ENCODE measurements around the gene TYSND1.

TYSND1 gene

DNA sequence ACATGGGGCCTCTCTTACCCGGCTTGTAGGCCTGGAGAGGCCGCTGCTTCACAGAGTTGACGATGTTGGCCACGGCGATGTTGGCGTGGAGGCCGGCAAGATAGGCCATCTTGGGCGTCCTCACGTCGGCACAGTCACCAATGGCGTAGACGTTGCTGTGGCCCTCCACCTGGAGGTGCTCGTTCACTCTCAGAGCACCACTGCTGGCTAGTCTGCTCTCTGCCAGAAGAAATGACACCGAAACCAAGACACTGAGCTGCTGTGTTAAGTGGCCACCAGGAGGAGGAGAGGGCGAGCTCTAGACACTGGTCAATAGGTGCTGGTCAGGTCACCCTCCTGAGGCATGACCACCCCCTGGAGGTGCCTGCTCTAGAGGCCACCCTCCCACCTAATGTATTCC, 31.6 kb downstream of the TYSND1 start:
- Histone ChIP-seq H3K9me3 (ENCODE audit: insufficient read depth, low read length) (no peaks in the 10 kb centered on the region), H2AFZ (ENCODE audit: low read depth, low read length, severe bottlenecking) (no peak overlapping the region), H4K20me1 (ENCODE audit: low read depth, low read length) (no peaks in the 10 kb centered on the region), H3K27me3 (ENCODE audit: low read length) (no peaks in the 10 kb centered on the region), H3K9me2 (replicated peaks; ENCODE audit: insufficient read depth, low read length) (no peaks in the 10 kb centered on the region), H3K36me3 (ENCODE audit: low read length) (no peaks in the 10 kb centered on the region), H3F3A (ENCODE audit: insufficient read depth) (no peaks in the 10 kb centered on the region), H3K27ac (ENCODE audit: low read depth, low read length) (no peak overlapping the region), H3K4me2 (ENCODE audit: low read depth, low read length, poor library complexity, severe bottlenecking) (no peak overlapping the region), H3K9ac (ENCODE audit: low read length) (no peak overlapping the region), H3K4me3 (ENCODE audit: insufficient read depth, low read length, poor library complexity, severe bottlenecking) (no peak overlapping the region), H3K79me2 (ENCODE audit: insufficient read depth, low read length) (no peaks in the 10 kb centered on the region)
- no peak for TF ChIP-seq EZH2phosphoT487 (conservative IDR thresholded peaks at IDR 0.05; ENCODE audit: low read length)
- TF ChIP-seq, protein P1, sequence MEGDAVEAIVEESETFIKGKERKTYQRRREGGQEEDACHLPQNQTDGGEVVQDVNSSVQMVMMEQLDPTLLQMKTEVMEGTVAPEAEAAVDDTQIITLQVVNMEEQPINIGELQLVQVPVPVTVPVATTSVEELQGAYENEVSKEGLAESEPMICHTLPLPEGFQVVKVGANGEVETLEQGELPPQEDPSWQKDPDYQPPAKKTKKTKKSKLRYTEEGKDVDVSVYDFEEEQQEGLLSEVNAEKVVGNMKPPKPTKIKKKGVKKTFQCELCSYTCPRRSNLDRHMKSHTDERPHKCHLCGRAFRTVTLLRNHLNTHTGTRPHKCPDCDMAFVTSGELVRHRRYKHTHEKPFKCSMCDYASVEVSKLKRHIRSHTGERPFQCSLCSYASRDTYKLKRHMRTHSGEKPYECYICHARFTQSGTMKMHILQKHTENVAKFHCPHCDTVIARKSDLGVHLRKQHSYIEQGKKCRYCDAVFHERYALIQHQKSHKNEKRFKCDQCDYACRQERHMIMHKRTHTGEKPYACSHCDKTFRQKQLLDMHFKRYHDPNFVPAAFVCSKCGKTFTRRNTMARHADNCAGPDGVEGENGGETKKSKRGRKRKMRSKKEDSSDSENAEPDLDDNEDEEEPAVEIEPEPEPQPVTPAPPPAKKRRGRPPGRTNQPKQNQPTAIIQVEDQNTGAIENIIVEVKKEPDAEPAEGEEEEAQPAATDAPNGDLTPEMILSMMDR (IDR thresholded peaks at IDR 0.05; ENCODE audit: insufficient read depth, low read length, poor library complexity, severe bottlenecking): no peak

DNA sequence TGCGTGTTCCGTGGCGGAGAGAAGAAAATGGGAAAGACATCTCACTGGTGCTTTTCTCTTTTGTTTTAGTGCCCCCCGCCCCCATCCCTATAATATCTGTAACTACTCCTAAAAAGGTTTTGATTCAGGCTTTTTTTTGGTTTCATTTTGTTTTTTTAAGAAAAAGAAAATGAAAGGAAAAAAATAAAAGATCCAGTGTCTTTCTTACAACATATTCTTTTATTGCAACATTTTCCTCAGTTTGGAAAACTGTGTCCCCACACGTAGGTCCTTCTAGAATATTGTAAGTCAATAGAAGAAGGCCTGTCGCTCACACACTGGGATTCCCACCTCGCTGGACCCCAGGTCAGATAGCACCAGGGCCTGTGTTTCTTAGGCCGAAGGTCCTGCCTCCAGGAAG, 34.4 kb downstream of the TYSND1 start:
- Histone ChIP-seq H3F3A (ENCODE audit: insufficient read depth) (no peaks in the 10 kb centered on the region), H3K9me2 (replicated peaks; ENCODE audit: insufficient read depth, low read length) (no peaks in the 10 kb centered on the region), H2AFZ (ENCODE audit: low read depth, low read length, severe bottlenecking) (no peak overlapping the region), H3K4me2 (ENCODE audit: low read depth, low read length, poor library complexity, severe bottlenecking) (no peak overlapping the region), H3K36me3 (ENCODE audit: low read length) (no peaks in the 10 kb centered on the region), H3K27me3 (ENCODE audit: low read length) (no peaks in the 10 kb centered on the region), H3K9ac (ENCODE audit: low read length) (no peak overlapping the region), H4K20me1 (ENCODE audit: low read depth, low read length) (no peaks in the 10 kb centered on the region), H3K4me3 (ENCODE audit: insufficient read depth, low read length, poor library complexity, severe bottlenecking) (no peak overlapping the region), H3K79me2 (ENCODE audit: insufficient read depth, low read length) (no peaks in the 10 kb centered on the region), H3K9me3 (ENCODE audit: insufficient read depth, low read length) (no peaks in the 10 kb centered on the region), H3K27ac (ENCODE audit: low read depth, low read length) (no peak overlapping the region)
- TF ChIP-seq, protein P1 (IDR thresholded peaks at IDR 0.05; ENCODE audit: insufficient read depth, low read length, poor library complexity, severe bottlenecking): no peak
- no peak for TF ChIP-seq EZH2phosphoT487 (conservative IDR thresholded peaks at IDR 0.05; ENCODE audit: low read length)

DNA sequence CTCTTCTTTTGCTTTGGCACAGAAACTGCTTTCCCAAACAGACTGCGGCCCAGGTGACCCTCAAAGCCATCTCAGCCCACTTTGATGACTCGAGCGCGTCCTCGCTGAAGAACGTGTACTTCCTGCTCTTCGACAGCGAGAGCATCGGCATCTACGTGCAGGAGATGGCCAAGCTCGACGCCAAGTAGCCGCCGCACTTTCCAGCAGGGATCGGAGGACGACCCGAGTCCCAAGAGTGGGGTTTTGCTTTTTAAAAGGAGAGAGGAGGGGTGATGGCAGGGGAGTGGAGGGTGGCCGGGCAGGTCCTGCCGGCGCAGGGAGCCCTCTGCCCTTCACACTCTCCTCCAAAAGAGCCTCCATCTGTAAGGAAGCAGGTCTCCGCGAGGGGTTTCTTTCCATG, 35.0 kb downstream of the TYSND1 start:
- Histone ChIP-seq H3K4me3 (ENCODE audit: insufficient read depth, low read length, poor library complexity, severe bottlenecking) (no peak overlapping the region), H2AFZ (ENCODE audit: low read depth, low read length, severe bottlenecking) (no peak overlapping the region), H3K79me2 (ENCODE audit: insufficient read depth, low read length) (no peaks in the 10 kb centered on the region), H3K9ac (ENCODE audit: low read length) (no peak overlapping the region), H3K36me3 (ENCODE audit: low read length) (no peaks in the 10 kb centered on the region), H3K9me3 (ENCODE audit: insufficient read depth, low read length) (no peaks in the 10 kb centered on the region), H3F3A (ENCODE audit: insufficient read depth) (no peaks in the 10 kb centered on the region), H3K27ac (ENCODE audit: low read depth, low read length) (no peak overlapping the region), H3K9me2 (replicated peaks; ENCODE audit: insufficient read depth, low read length) (no peaks in the 10 kb centered on the region), H3K4me2 (ENCODE audit: low read depth, low read length, poor library complexity, severe bottlenecking) (no peak overlapping the region), H4K20me1 (ENCODE audit: low read depth, low read length) (no peaks in the 10 kb centered on the region), H3K27me3 (ENCODE audit: low read length) (no peaks in the 10 kb centered on the region)
- TF ChIP-seq, protein P1 (IDR thresholded peaks at IDR 0.05; ENCODE audit: insufficient read depth, low read length, poor library complexity, severe bottlenecking): no peak
- TF ChIP-seq EZH2phosphoT487 (conservative IDR thresholded peaks at IDR 0.05; ENCODE audit: low read length): no peak

Measured in SU-DHL-6 (cell line).